Adrenal gland (tissue), 5 donors: ENCODE measurements around the gene CYP26A1.

Source experiments
- POLR2A ChIP-seq, 2 donors: fragments of 450-650 bp; IDR thresholded peaks; one replicate each; pipeline ENCODE4 v1.6.1; 2017; ENCODE audit warnings: antibody characterized with exemption in 2 of 2, mild to moderate bottlenecking in 2 of 2, moderate library complexity in 1 of 2
- TF ChIP-seq, protein P1 (sequence below), 6 experiments: fragments of 450-650 bp in 4 of 6; fragments of 200-600 bp in 2 of 6; sonication (generic) in 1 of 6; IDR thresholded peaks; 1 replicate in 5 of 6; 2 replicates in 1 of 6; pipeline versions ENCODE4 v1.5.1 to v1.8.0; 2016 to 2021; ENCODE audit warnings: antibody characterized with exemption in 6 of 6, mild to moderate bottlenecking in 2 of 6, moderate library complexity in 1 of 6
- donor health status: DM: no; HTN: no; CAD: no.

DNA sequence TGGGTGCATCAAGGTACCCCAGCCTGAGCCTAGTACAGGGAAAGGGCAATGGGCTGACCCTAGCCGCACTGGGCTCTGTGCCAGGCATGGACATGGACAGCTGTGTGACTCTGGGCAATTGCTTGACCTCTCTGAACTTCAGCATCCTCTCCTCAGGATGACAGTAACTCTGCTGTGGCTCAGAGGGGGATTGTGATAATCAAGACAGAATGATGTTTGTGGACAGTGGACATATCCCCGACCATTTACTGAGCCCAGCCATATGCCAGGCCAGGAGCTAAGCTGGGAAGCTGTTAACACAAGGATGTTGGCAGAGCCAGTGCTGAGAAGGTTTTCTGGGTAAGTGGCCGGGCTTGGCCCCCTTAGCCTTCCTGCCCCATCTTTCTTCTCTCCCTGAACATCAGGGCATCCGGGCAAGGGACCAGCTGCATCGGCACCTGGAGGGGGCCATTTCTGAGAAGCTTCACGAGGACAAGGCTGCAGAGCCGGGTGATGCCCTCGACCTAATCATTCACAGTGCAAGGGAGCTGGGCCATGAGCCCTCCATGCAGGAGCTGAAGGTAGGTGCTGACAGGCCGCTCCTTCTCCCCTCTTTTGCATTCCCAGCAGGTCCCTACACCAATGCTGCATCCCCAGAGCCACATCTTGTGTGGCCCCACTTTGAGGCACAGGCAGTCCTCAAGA is 9.6 kb upstream of the CYP26A1 start:
- TF ChIP-seq, protein P1, sequence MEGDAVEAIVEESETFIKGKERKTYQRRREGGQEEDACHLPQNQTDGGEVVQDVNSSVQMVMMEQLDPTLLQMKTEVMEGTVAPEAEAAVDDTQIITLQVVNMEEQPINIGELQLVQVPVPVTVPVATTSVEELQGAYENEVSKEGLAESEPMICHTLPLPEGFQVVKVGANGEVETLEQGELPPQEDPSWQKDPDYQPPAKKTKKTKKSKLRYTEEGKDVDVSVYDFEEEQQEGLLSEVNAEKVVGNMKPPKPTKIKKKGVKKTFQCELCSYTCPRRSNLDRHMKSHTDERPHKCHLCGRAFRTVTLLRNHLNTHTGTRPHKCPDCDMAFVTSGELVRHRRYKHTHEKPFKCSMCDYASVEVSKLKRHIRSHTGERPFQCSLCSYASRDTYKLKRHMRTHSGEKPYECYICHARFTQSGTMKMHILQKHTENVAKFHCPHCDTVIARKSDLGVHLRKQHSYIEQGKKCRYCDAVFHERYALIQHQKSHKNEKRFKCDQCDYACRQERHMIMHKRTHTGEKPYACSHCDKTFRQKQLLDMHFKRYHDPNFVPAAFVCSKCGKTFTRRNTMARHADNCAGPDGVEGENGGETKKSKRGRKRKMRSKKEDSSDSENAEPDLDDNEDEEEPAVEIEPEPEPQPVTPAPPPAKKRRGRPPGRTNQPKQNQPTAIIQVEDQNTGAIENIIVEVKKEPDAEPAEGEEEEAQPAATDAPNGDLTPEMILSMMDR (IDR thresholded peaks at IDR 0.05): no peak
- no peak for TF ChIP-seq POLR2A (IDR thresholded peaks at IDR 0.05)
